Subcutaneous abdominal adipose tissue (tissue), 5 donors: Measurements from ENCODE around the gene TULP4.

ENCODE experiments used
- H3K27ac ChIP-seq: one replicate; pipeline ENCODE4 v1.7.0; 2013; ENCODE audit warnings: low read depth, mild to moderate bottlenecking, inconsistent platforms, low read length, moderate library complexity
- H3K27me3 ChIP-seq, 5 donors: one replicate each; pipeline ENCODE4 v1.7.0; 2013; ENCODE audit warnings: low read length in 5 of 5, inconsistent platforms in 1 of 5; ENCODE audit not compliant: control insufficient read depth in 5 of 5, insufficient read depth in 4 of 5
- H3K36me3 ChIP-seq, 5 donors: one replicate each; pipeline ENCODE4 v1.7.0; 2013; ENCODE audit warnings: low read length in 5 of 5; ENCODE audit not compliant: control insufficient read depth in 5 of 5, insufficient read depth in 5 of 5
- H3K4me1 ChIP-seq, 5 donors: one replicate each; pipeline ENCODE4 v1.7.0; 2013; ENCODE audit warnings: low read length in 5 of 5, mild to moderate bottlenecking in 3 of 5, moderate library complexity in 1 of 5; ENCODE audit not compliant: control insufficient read depth in 5 of 5, insufficient read depth in 5 of 5
- H3K4me3 ChIP-seq, 5 donors: one replicate each; pipeline ENCODE4 v1.7.0; 2013; ENCODE audit warnings: low read length in 5 of 5, low read depth in 1 of 5
- H3K9ac ChIP-seq, 5 donors: one replicate each; pipeline ENCODE4 v1.7.0; 2013; ENCODE audit warnings: low read length in 5 of 5, mild to moderate bottlenecking in 4 of 5, moderate library complexity in 3 of 5
- H3K9me3 ChIP-seq, 5 donors: one replicate each; pipeline ENCODE4 v1.7.0; 2013; ENCODE audit warnings: low read length in 5 of 5; ENCODE audit not compliant: control insufficient read depth in 5 of 5
- donor health status: healthy.
- donor health status: healthy.
- donor health status: healthy.
- donor health status: healthy.
- donor health status: healthy.

Gene TULP4

GRCh38 chr6:158536891-158537798, 224.9 kb downstream of the TULP4 start:
- Histone ChIP-seq H3K36me3 (no peaks in the 10 kb centered on the region), H3K9me3 (peaks cover 0 to 2% (median 0%) of the 10 kb centered on the region in 5 donors), H3K4me1 (peaks cover 0 to 20% (median 12%) of the 10 kb centered on the region in 5 donors), H3K27ac (no peak overlapping the region), H3K4me3 (peak overlapping the region in 4 of 5 donors; percentile 61 to 68 (median 66)), H3K27me3 (peaks cover 11 to 34% (median 20%) of the 10 kb centered on the region in 5 donors), H3K9ac (no peak overlapping the region)

GRCh38 chr6:158538741-158539140, 226.5 kb downstream of the TULP4 start:
- peaks cover 0 to 20% (median 12%) of the 10 kb centered on the region in 5 donors for H3K4me1 ChIP-seq
- H3K27ac ChIP-seq, result no peak overlapping the region
- H3K9me3 ChIP-seq, result peaks cover 0 to 2% (median 0%) of the 10 kb centered on the region in 5 donors
- no peaks in the 10 kb centered on the region for H3K36me3 ChIP-seq
- H3K4me3 ChIP-seq, result no peak overlapping the region
- no peak overlapping the region for H3K9ac ChIP-seq
- H3K27me3 ChIP-seq, result peaks cover 11 to 34% (median 20%) of the 10 kb centered on the region in 5 donors

DNA sequence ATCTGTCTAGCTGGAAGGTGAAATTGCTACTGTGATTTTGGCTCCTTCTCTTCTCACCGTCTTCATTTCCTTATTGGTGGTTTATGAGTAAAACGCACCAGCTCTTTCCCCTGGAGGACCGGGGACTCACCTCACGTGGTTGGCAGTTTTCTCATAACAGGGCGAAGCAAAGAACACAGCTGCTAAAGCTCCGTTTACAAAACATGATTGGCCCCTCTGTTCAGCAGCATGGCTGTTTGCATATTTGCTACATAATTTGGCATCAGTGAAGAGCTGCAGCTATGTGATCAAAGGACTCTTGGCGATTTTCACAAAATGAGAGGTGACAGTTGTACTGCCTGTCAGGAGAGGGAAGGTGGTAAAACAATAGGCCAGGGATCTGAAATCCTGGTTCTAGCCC, 227.1 kb downstream of the TULP4 start:
- peaks cover 0 to 2% (median 0%) of the 10 kb centered on the region in 5 donors for H3K9me3 ChIP-seq
- H3K27me3 ChIP-seq, result peaks cover 11 to 34% (median 20%) of the 10 kb centered on the region in 5 donors
- H3K9ac ChIP-seq, result no peak overlapping the region
- H3K27ac ChIP-seq, result no peak overlapping the region
- H3K4me1 ChIP-seq, result peaks cover 0 to 20% (median 12%) of the 10 kb centered on the region in 5 donors
- H3K36me3 ChIP-seq, result no peaks in the 10 kb centered on the region
- no peak overlapping the region for H3K4me3 ChIP-seq

- Histone ChIP-seq H3K4me3 (no peak overlapping the region), H3K4me1 (peaks cover 0 to 20% (median 12%) of the 10 kb centered on the region in 5 donors), H3K9me3 (peaks cover 0 to 2% (median 0%) of the 10 kb centered on the region in 5 donors), H3K36me3 (no peaks in the 10 kb centered on the region), H3K27ac (no peak overlapping the region), H3K9ac (no peak overlapping the region), H3K27me3 (peaks cover 11 to 34% (median 18%) of the 10 kb centered on the region in 5 donors)
Observed at GRCh38 chr6:158539881-158540280, 227.6 kb downstream of the TULP4 start.

GRCh38 chr6:158543606-158544185, 231.4 kb downstream of the TULP4 start:
- Histone ChIP-seq H3K9ac (no peak overlapping the region), H3K27ac (no peak overlapping the region)

GRCh38 chr6:158544428-158544827, 232.2 kb downstream of the TULP4 start:
- no peak overlapping the region for H3K27ac ChIP-seq
- no peak overlapping the region for H3K4me3 ChIP-seq
- no peaks in the 10 kb centered on the region for H3K4me1 ChIP-seq

More at GRCh38 chr6:158543606-158544185, 231.4 kb downstream of the TULP4 start:
- no peaks in the 10 kb centered on the region for H3K9me3 ChIP-seq
- no peaks in the 10 kb centered on the region for H3K4me1 ChIP-seq
- no peak overlapping the region for H3K4me3 ChIP-seq
- H3K36me3 ChIP-seq, result no peaks in the 10 kb centered on the region
- peaks cover 0 to 24% (median 2%) of the 10 kb centered on the region in 5 donors for H3K27me3 ChIP-seq

DNA sequence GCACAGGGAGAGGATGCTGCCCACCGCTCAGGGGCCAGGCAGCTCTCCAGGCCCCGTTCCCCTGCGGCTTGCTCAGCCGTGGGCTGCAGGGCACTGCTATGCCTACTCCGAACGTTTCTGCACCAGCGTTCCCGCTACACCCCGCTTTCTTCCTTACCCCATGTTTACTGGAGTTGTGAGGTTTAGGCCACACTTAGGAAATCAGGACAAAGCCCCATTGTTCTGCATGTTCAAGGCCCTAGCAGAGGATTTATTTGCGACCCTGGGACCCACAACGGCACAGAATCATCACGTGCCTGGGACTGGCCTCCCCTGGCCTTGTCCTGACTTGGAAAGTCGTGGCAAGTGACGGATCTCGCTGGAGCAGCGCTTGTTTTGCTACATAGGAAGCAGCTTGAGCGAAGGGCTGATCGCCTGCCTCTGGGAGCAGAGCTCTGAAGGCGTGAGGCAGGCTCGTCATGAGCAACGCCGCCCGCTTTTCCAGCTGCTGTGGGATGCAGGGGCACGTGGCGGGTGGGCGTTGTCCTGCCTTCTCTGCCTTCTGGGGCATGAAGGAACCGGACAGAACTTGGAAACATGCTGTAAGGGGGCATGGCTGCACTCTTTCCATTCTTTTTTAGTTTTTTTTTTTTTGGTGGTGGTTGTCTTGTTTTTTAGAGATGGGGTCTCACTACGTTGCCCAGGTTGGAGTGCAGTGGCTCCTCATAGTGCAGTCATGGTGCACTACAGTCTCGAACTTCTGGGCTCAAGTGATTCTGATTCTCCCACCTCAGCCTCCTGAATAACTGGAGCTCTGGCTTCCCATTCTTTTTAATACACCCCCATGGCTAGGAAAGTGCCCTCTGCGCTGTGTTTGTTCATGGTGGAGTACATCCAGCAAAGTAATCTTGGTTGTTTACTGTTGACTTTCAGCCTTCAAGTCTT, 233.0 kb downstream of the TULP4 start:
- no peak overlapping the region for H3K27ac ChIP-seq
- H3K9ac ChIP-seq, result no peak overlapping the region
- H3K4me3 ChIP-seq, result no peak overlapping the region
- no peaks in the 10 kb centered on the region for H3K9me3 ChIP-seq
- H3K36me3 ChIP-seq, result no peaks in the 10 kb centered on the region
- no peaks in the 10 kb centered on the region for H3K4me1 ChIP-seq
- H3K27me3 ChIP-seq, result peaks cover 0 to 14% (median 0%) of the 10 kb centered on the region in 5 donors

More at GRCh38 chr6:158544428-158544827, 232.2 kb downstream of the TULP4 start:
- H3K36me3 ChIP-seq, result no peaks in the 10 kb centered on the region
- H3K9ac ChIP-seq, result no peak overlapping the region
- H3K9me3 ChIP-seq, result no peaks in the 10 kb centered on the region
- peaks cover 0 to 17% (median 0%) of the 10 kb centered on the region in 5 donors for H3K27me3 ChIP-seq

DNA sequence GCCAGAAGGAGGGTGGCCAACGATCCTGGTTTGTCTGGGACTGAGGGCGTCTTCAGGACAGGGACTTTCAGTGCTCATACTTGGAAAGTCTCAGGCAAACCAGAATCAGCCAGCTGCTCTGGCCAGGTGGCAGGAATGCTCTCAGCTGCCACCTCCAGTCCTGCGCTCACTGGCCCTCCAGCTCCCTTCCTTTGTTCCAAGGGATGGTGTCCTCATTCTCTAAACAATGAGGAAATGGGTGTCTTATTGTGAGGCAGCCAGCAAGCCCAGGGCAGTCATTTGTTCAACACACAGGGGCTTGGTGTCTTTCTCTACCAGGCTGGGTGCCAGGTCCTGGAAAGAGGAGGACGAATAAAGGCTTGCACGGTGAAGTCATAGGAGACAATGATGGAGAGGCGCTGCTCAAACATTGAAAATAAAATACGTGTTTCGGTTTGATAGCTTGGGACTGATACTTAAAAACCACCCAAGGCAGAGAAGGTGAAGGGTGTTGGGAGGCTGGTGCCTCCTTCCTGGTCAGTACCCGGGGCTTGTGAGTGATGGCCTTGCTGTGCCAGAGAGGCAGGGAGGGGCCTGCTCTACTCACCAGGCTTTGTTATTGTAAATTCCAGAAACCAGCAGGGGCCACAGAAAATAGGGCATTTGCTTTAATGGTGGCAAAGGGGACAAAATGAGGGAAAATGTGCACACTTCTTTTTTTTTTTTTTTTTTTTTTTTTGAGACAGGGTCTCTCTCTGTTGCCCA, 236.3 kb downstream of the TULP4 start:
- no peaks in the 10 kb centered on the region for H3K4me1 ChIP-seq
- H3K27ac ChIP-seq, result no peak overlapping the region
- H3K36me3 ChIP-seq, result no peaks in the 10 kb centered on the region
- no peaks in the 10 kb centered on the region for H3K9me3 ChIP-seq
- H3K4me3 ChIP-seq, result no peak overlapping the region
- H3K27me3 ChIP-seq, result peaks cover 0 to 10% (median 0%) of the 10 kb centered on the region in 5 donors
- H3K9ac ChIP-seq, result no peak overlapping the region
